ENCODE measurements around the gene CYP2W1.
"Not testable (repeated sequence)": the region's sequence is repeated elsewhere in the genome, so short reads cannot be mapped to it uniquely, and the experiment has no call there.

The CYP2W1 gene

GRCh38 chr7:1034769-1035168, 51.8 kb downstream of the CYP2W1 start:
- not testable (repeated sequence) for H3K27me3 Mint-ChIP-seq; H3K4me3 Mint-ChIP-seq; H3K36me3 Mint-ChIP-seq (ENCODE audit: insufficient read depth); DNase-seq (ENCODE audit: low spot score in 2 of 2); ATAC-seq (replicated peaks; ENCODE audit: extremely low read depth, poor library complexity, severe bottlenecking); H3K27ac Mint-ChIP-seq (ENCODE audit: low read depth); H3K9me3 Mint-ChIP-seq
- H3K4me1 Mint-ChIP-seq = peaks cover 30% of the 10 kb centered on the region

GRCh38 chr7:1036164-1036928, 53.4 kb downstream of the CYP2W1 start:
- H3K4me1 Mint-ChIP-seq = peaks cover 25% of the 10 kb centered on the region
- ATAC-seq (replicated peaks; ENCODE audit: extremely low read depth, poor library complexity, severe bottlenecking); H3K36me3 Mint-ChIP-seq (ENCODE audit: insufficient read depth); DNase-seq (ENCODE audit: low spot score in 2 of 2); H3K27me3 Mint-ChIP-seq; H3K4me3 Mint-ChIP-seq; H3K9me3 Mint-ChIP-seq; H3K27ac Mint-ChIP-seq (ENCODE audit: low read depth): not testable (repeated sequence)

Data from central memory CD8-positive, alpha-beta T cell (primary cell).